Measurements from ENCODE around the gene PLA2G4A.

The PLA2G4A gene

DNA sequence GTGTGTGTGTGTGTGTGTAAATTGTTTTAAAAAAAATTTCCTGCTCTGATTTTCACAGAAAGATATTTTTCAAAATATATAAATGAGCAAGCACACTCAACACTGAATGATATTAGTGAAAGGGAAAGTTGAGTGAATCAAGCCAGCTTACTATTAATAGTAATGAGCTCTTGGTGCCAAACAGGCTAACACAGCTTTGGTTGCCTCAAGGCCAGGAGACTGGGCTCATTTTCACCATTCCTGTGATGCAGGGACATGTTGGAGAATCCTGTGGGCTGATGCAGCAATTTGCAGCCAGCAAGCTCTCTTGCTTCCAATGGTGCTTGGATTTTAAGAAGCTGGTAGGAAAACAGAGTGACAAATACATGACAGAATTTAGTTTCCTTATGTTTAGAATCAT is 30.2 kb downstream of the PLA2G4A start:
- Histone ChIP-seq H2BK15ac (ENCODE audit: low read depth, poor library complexity, severe bottlenecking) (no peak overlapping the region), H2BK5ac (ENCODE audit: low read depth, low read length, poor library complexity, severe bottlenecking) (no peak overlapping the region), H3K23ac (ENCODE audit: low read length in 2 of 2) (no peak overlapping the region), H3K36me3 (ENCODE audit: control insufficient read depth in 1 of 2, insufficient read depth in 2 of 2, low read depth in 1 of 2, low read length in 2 of 2) (peaks cover 0 to 6% of the 10 kb centered on the region in 2 experiments), H4K8ac (ENCODE audit: low read length) (no peak overlapping the region), H3K4me3 (ENCODE audit: insufficient read depth in 1 of 2, low read depth in 1 of 2, low read length in 2 of 2) (no peak overlapping the region), H3K27me3 (ENCODE audit: control insufficient read depth in 1 of 2, insufficient read depth in 1 of 2, low read length in 2 of 2) (no peaks in the 10 kb centered on the region), H3K14ac (ENCODE audit: low read length in 2 of 2) (no peak overlapping the region), H3K4me2 (ENCODE audit: low read length, poor library complexity, severe bottlenecking) (no peak overlapping the region), H2BK120ac (ENCODE audit: low read depth, low read length) (no peak overlapping the region), H2BK12ac (ENCODE audit: low read length in 2 of 2) (no peak overlapping the region), H3K9ac (ENCODE audit: low read length) (no peak overlapping the region), H3K79me1 (replicated peaks; ENCODE audit: low read length, poor library complexity, severe bottlenecking) (no peaks in the 10 kb centered on the region), H3K18ac (ENCODE audit: low read depth in 1 of 2, low read length in 2 of 2) (no peak overlapping the region), H3K9me3 (ENCODE audit: control insufficient read depth, low read length) (no peaks in the 10 kb centered on the region), H2AK5ac (ENCODE audit: low read length, severe bottlenecking) (no peak overlapping the region), H3K4ac (ENCODE audit: low read depth in 1 of 2, low read length in 2 of 2) (no peak overlapping the region), H2AFZ (ENCODE audit: low read depth, low read length) (no peak overlapping the region), H4K91ac (ENCODE audit: low read length) (no peak overlapping the region), H3K4me1 (ENCODE audit: control insufficient read depth, insufficient read depth, low read depth, low read length) (no peaks in the 10 kb centered on the region), H3K27ac (ENCODE audit: low read length, poor library complexity, severe bottlenecking) (no peak overlapping the region)
- no peak for DNase-seq

DNA sequence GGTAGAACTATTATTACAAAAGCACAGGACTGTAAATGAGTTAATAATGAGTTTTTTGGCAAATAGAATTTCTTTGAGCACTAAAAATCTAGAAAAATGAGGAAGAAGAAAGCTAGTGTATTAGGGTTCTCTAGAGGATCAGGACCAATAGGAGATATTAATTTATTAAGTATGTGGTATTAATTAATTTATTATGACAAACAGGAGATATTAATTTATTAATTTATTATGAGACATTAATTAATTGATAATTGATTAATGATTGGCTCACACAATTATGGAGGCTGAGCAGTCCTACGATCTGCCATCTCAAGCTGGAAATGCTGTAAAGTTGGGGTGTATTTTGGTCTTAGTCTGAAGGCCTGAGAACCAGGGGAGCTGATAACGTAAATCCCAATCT is 31.2 kb downstream of the PLA2G4A start:
- Histone ChIP-seq H4K8ac (ENCODE audit: low read length) (no peak overlapping the region), H2BK120ac (ENCODE audit: low read depth, low read length) (no peak overlapping the region), H2AK5ac (ENCODE audit: low read length, severe bottlenecking) (no peak overlapping the region), H2BK15ac (ENCODE audit: low read depth, poor library complexity, severe bottlenecking) (no peak overlapping the region), H2BK5ac (ENCODE audit: low read depth, low read length, poor library complexity, severe bottlenecking) (no peak overlapping the region), H2AFZ (ENCODE audit: low read depth, low read length) (no peak overlapping the region), H3K36me3 (ENCODE audit: control insufficient read depth in 1 of 2, insufficient read depth in 2 of 2, low read depth in 1 of 2, low read length in 2 of 2) (peaks cover 0 to 6% of the 10 kb centered on the region in 2 experiments), H2BK12ac (ENCODE audit: low read length in 2 of 2) (no peak overlapping the region), H4K91ac (ENCODE audit: low read length) (no peak overlapping the region), H3K27me3 (ENCODE audit: control insufficient read depth in 1 of 2, insufficient read depth in 1 of 2, low read length in 2 of 2) (no peaks in the 10 kb centered on the region), H3K18ac (ENCODE audit: low read depth in 1 of 2, low read length in 2 of 2) (no peak overlapping the region), H3K23ac (ENCODE audit: low read length in 2 of 2) (no peak overlapping the region), H3K9ac (ENCODE audit: low read length) (no peak overlapping the region), H3K9me3 (ENCODE audit: control insufficient read depth, low read length) (no peaks in the 10 kb centered on the region), H3K4me3 (ENCODE audit: insufficient read depth in 1 of 2, low read depth in 1 of 2, low read length in 2 of 2) (no peak overlapping the region), H3K79me1 (replicated peaks; ENCODE audit: low read length, poor library complexity, severe bottlenecking) (no peaks in the 10 kb centered on the region), H3K4me1 (ENCODE audit: control insufficient read depth, insufficient read depth, low read depth, low read length) (no peaks in the 10 kb centered on the region), H3K14ac (ENCODE audit: low read length in 2 of 2) (no peak overlapping the region), H3K27ac (ENCODE audit: low read length, poor library complexity, severe bottlenecking) (no peak overlapping the region), H3K4me2 (ENCODE audit: low read length, poor library complexity, severe bottlenecking) (no peak overlapping the region), H3K4ac (ENCODE audit: low read depth in 1 of 2, low read length in 2 of 2) (no peak overlapping the region)
- 91% methylated on average over 2 of the region's 2 CpGs for WGBS
- DNase-seq = no peak

DNA sequence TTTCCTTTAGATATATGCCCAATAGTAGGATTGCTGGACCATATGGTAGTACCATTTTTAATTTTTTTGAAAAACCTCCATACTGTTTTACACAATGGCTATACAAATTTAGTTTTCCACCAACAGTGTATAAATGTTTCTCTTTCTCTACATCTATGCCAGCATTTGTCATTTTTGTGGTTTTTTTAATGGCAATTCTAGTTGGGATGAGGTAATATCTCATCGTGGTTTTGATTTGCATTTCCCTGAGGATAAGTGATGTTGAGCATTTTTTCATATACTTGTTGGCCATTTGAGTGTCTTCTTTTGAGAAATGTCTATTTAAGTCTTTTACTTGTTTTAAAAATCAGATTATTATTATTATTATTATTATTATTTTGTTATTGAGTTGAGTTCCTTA is 35.5 kb downstream of the PLA2G4A start:
- H4K91ac ChIP-seq (ENCODE audit: low read length) = no peak overlapping the region
- H4K8ac ChIP-seq (ENCODE audit: low read length) = no peak overlapping the region
- H2AK5ac ChIP-seq (ENCODE audit: low read length, severe bottlenecking) = no peak overlapping the region
- no peak overlapping the region for H2AFZ ChIP-seq (ENCODE audit: low read depth, low read length)
- H3K9ac ChIP-seq (ENCODE audit: low read length) = no peak overlapping the region
- H3K23ac ChIP-seq (ENCODE audit: low read length in 2 of 2) = no peak overlapping the region
- H3K4me3 ChIP-seq (ENCODE audit: insufficient read depth in 1 of 2, low read depth in 1 of 2, low read length in 2 of 2) = no peak overlapping the region
- DNase-seq = peak; percentile 29
- H3K4ac ChIP-seq (ENCODE audit: low read depth in 1 of 2, low read length in 2 of 2) = no peak overlapping the region
- H3K4me2 ChIP-seq (ENCODE audit: low read length, poor library complexity, severe bottlenecking) = no peak overlapping the region
- no peak overlapping the region for H3K18ac ChIP-seq (ENCODE audit: low read depth in 1 of 2, low read length in 2 of 2)
- H3K4me1 ChIP-seq (ENCODE audit: control insufficient read depth, insufficient read depth, low read depth, low read length) = no peaks in the 10 kb centered on the region
- no peak overlapping the region for H2BK12ac ChIP-seq (ENCODE audit: low read length in 2 of 2)
- no peaks in the 10 kb centered on the region for H3K27me3 ChIP-seq (ENCODE audit: control insufficient read depth in 1 of 2, insufficient read depth in 1 of 2, low read length in 2 of 2)
- H3K14ac ChIP-seq (ENCODE audit: low read length in 2 of 2) = no peak overlapping the region
- no peak overlapping the region for H3K27ac ChIP-seq (ENCODE audit: low read length, poor library complexity, severe bottlenecking)
- WGBS = 57% methylated on average over 1 of the region's 1 CpG
- no peak overlapping the region for H2BK120ac ChIP-seq (ENCODE audit: low read depth, low read length)
- H3K36me3 ChIP-seq (ENCODE audit: control insufficient read depth in 1 of 2, insufficient read depth in 2 of 2, low read depth in 1 of 2, low read length in 2 of 2) = no peaks in the 10 kb centered on the region
- H2BK5ac ChIP-seq (ENCODE audit: low read depth, low read length, poor library complexity, severe bottlenecking) = no peak overlapping the region
- H3K9me3 ChIP-seq (ENCODE audit: control insufficient read depth, low read length) = no peaks in the 10 kb centered on the region
- H2BK15ac ChIP-seq (ENCODE audit: low read depth, poor library complexity, severe bottlenecking) = no peak overlapping the region
- H3K79me1 ChIP-seq (replicated peaks; ENCODE audit: low read length, poor library complexity, severe bottlenecking) = no peaks in the 10 kb centered on the region

DNA sequence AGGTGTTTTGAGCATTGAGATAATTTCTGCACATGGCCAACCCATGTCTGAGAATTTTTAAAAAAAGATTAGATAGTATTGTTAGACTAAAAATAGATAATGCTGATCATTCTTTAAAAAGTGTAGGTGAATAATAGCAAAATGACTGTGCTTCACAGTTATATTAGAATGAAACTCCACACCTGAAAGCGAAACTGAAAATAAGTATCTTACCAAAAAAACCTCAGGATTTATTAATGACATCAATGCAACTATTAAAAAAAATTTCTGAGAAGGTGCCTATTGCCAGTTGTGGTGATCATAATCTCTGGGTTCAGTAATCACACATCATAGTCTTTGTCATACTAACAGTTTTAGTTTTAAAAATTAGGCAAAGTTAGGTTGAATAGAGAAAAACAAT is 36.5 kb downstream of the PLA2G4A start:
- H2AK5ac ChIP-seq (ENCODE audit: low read length, severe bottlenecking) = no peak overlapping the region
- no peak overlapping the region for H3K4me2 ChIP-seq (ENCODE audit: low read length, poor library complexity, severe bottlenecking)
- H3K79me1 ChIP-seq (replicated peaks; ENCODE audit: low read length, poor library complexity, severe bottlenecking) = no peaks in the 10 kb centered on the region
- no peak overlapping the region for H2AFZ ChIP-seq (ENCODE audit: low read depth, low read length)
- H2BK15ac ChIP-seq (ENCODE audit: low read depth, poor library complexity, severe bottlenecking) = no peak overlapping the region
- H4K8ac ChIP-seq (ENCODE audit: low read length) = no peak overlapping the region
- H3K36me3 ChIP-seq (ENCODE audit: control insufficient read depth in 1 of 2, insufficient read depth in 2 of 2, low read depth in 1 of 2, low read length in 2 of 2) = peaks cover 0 to 3% of the 10 kb centered on the region in 2 experiments
- no peak overlapping the region for H3K23ac ChIP-seq (ENCODE audit: low read length in 2 of 2)
- H3K27me3 ChIP-seq (ENCODE audit: control insufficient read depth in 1 of 2, insufficient read depth in 1 of 2, low read length in 2 of 2) = no peaks in the 10 kb centered on the region
- no peak overlapping the region for H3K4me3 ChIP-seq (ENCODE audit: insufficient read depth in 1 of 2, low read depth in 1 of 2, low read length in 2 of 2)
- H3K4me1 ChIP-seq (ENCODE audit: control insufficient read depth, insufficient read depth, low read depth, low read length) = no peaks in the 10 kb centered on the region
- H3K14ac ChIP-seq (ENCODE audit: low read length in 2 of 2) = no peak overlapping the region
- H2BK12ac ChIP-seq (ENCODE audit: low read length in 2 of 2) = no peak overlapping the region
- no peak overlapping the region for H3K18ac ChIP-seq (ENCODE audit: low read depth in 1 of 2, low read length in 2 of 2)
- H3K4ac ChIP-seq (ENCODE audit: low read depth in 1 of 2, low read length in 2 of 2) = no peak overlapping the region
- WGBS = no CpG with 5 or more reads among the region's 1 CpG
- no peaks in the 10 kb centered on the region for H3K9me3 ChIP-seq (ENCODE audit: control insufficient read depth, low read length)
- H4K91ac ChIP-seq (ENCODE audit: low read length) = no peak overlapping the region
- no peak overlapping the region for H2BK120ac ChIP-seq (ENCODE audit: low read depth, low read length)
- H3K9ac ChIP-seq (ENCODE audit: low read length) = no peak overlapping the region
- H2BK5ac ChIP-seq (ENCODE audit: low read depth, low read length, poor library complexity, severe bottlenecking) = no peak overlapping the region
- no peak overlapping the region for H3K27ac ChIP-seq (ENCODE audit: low read length, poor library complexity, severe bottlenecking)
- no peak for DNase-seq

Measured in mesenchymal stem cell (in vitro differentiated cells and primary cell).